Endothelial cell (in vitro differentiated cells): Measurements from ENCODE around the gene SND1. TPM values are rescaled to one million over a fixed set of nuclear protein-coding genes. Genes with fewer than 3 reads are reported as not detected.

Source experiments
- DNase-seq: peaks from one replicate; pipeline ENCODE4 v3.0.0; 2021; ENCODE audit warnings: low spot score
- H3K27ac Mint-ChIP-seq: one replicate; pipeline ENCODE4 v1.8.0; 2021; ENCODE audit warnings: mixed read lengths, inconsistent platforms; ENCODE audit not compliant: unreplicated experiment
- H3K27me3 Mint-ChIP-seq: one replicate; pipeline ENCODE4 v1.8.0; 2021; ENCODE audit warnings: mild to moderate bottlenecking, moderate library complexity, mixed read lengths, inconsistent platforms; ENCODE audit not compliant: unreplicated experiment
- H3K36me3 Mint-ChIP-seq: one replicate; pipeline ENCODE4 v1.8.0; 2021; ENCODE audit warnings: mild to moderate bottlenecking, low read depth, mixed read lengths, inconsistent platforms; ENCODE audit not compliant: unreplicated experiment
- H3K4me1 Mint-ChIP-seq: one replicate; pipeline ENCODE4 v1.8.0; 2021; ENCODE audit warnings: mild to moderate bottlenecking, mixed read lengths, inconsistent platforms; ENCODE audit not compliant: unreplicated experiment
- H3K4me3 Mint-ChIP-seq: one replicate; pipeline ENCODE4 v1.8.0; 2021; ENCODE audit warnings: mild to moderate bottlenecking, mixed read lengths, inconsistent platforms; ENCODE audit not compliant: unreplicated experiment
- H3K9me3 Mint-ChIP-seq: one replicate; pipeline ENCODE4 v1.8.0; 2021; ENCODE audit warnings: mixed read lengths, inconsistent platforms; ENCODE audit not compliant: unreplicated experiment
- CTCF ChIP-seq: fragments of 200-600 bp; sonication (generic); IDR thresholded peaks from one replicate; pipeline ENCODE4 v1.5.0; 2021; ENCODE audit warnings: antibody characterized with exemption; ENCODE audit not compliant: unreplicated experiment
- total RNA-seq: library from RNA; stranded (reverse); fragmentation: NEBNext Ultra II Directional; extraction: Animal tissue kit (Norgen Biotek cat#: 25700); gene quantifications from one replicate; pipeline ENCODE4 v1.2.1, GENCODE V29; 2021; ENCODE audit not compliant: unreplicated experiment

SND1 gene
- total RNA-seq, 1 donor from 2014 or later = 375 TPM

GRCh38 chr7:127618042-127618441, 34.0 kb upstream of the SND1 start, which contains the start of gene PAX4:
Gene PAX4 (minus strand): TSS chr7:127618142. CDS start chr7:127615928, 2,214 bp downstream.
- Mint-ChIP-seq H3K4me1 (peaks cover 13% of the 10 kb centered on the region), H3K4me3 (no peak within 1 kb of the TSS), H3K36me3 (no peaks in the 10 kb centered on the region), H3K27me3 (peaks cover 9% of the 10 kb centered on the region), H3K9me3 (no peaks in the 10 kb centered on the region), H3K27ac (no peak within 1 kb of the TSS)
- DNase-seq = no peak
- no peak for TF ChIP-seq CTCF

DNA sequence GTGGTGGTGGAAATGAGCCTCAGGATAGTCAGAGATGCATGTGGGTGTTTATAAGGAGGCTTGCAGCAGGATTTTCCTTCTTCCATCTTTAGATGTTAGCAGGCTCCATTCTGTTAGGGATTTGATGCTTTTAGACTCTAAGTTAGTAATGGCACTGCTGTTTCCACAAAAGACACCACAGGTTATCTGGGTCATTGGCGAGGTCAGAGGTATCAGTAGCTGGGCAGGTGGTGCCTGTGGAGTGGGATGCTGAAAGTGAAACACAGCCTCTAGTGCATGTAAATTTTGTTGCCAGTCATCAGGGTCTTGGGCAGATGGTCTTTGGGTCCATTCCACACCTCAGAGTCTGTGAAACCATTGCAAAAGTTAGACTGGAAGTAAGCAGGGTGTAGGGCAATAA, 33.2 kb upstream of the SND1 start:
- DNase-seq = no peak
- no peaks in the 10 kb centered on the region for H3K9me3 Mint-ChIP-seq
- H3K27ac Mint-ChIP-seq = no peak overlapping the region
- no peaks in the 10 kb centered on the region for H3K36me3 Mint-ChIP-seq
- no peak for TF ChIP-seq CTCF
- peaks cover 9% of the 10 kb centered on the region for H3K27me3 Mint-ChIP-seq
- peaks cover 13% of the 10 kb centered on the region for H3K4me1 Mint-ChIP-seq
- H3K4me3 Mint-ChIP-seq = no peak overlapping the region

DNA sequence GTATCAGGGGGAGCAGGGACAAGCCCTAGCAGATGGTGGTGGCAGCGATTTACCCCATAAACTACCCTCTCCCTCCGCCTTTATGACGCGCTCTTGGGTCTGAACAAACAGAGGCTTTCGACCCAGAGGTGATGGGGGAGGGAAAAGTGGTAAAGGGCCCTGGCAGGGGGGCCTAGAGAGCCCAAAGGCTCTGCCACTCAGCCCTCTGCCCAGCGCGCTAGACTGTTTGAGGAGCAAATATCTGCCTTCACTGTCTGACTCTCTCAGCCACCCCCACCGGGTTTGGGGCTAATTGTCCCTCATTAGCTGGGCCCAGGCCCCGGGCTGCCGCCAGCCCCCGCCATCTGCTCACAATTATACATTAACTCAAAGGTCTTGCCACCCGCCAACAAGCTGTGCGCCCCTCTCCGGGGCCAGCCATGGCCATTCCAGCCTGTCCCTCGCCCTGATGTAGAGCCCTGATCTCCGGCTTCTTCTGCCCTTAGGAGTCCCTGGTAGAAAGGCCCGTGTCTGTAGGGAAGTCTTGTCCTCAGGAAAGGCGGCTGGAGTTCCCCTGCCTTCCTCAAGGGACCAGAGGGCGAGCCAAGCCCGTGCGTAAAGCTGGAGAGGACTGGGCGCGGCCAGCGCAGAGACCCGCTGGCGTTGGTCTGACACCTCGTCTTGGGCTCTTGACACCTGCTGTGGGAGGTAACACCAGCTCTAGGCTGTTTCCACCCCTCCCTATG, 32.2 kb upstream of the SND1 start:
- TF ChIP-seq CTCF = no peak
- Mint-ChIP-seq H3K9me3 (no peaks in the 10 kb centered on the region), H3K4me3 (peak overlapping the region; percentile 85), H3K27ac (no peak overlapping the region), H3K4me1 (peaks cover 13% of the 10 kb centered on the region), H3K36me3 (no peaks in the 10 kb centered on the region), H3K27me3 (peaks cover 9% of the 10 kb centered on the region)
- peak; percentile 39 for DNase-seq

GRCh38 chr7:127620406-127621233, 31.4 kb upstream of the SND1 start:
- Mint-ChIP-seq H3K27me3 (peaks cover 9% of the 10 kb centered on the region), H3K36me3 (no peaks in the 10 kb centered on the region), H3K27ac (no peak overlapping the region), H3K9me3 (no peaks in the 10 kb centered on the region), H3K4me1 (peaks cover 11% of the 10 kb centered on the region), H3K4me3 (peak overlapping the region; percentile 85)
- DNase-seq = no peak
- no peak for TF ChIP-seq CTCF

- Mint-ChIP-seq H3K27me3 (peaks cover 4% of the 10 kb centered on the region), H3K36me3 (no peaks in the 10 kb centered on the region), H3K27ac (no peak overlapping the region), H3K9me3 (no peaks in the 10 kb centered on the region), H3K4me1 (peaks cover 26% of the 10 kb centered on the region), H3K4me3 (no peak overlapping the region)
- TF ChIP-seq CTCF = no peak
- DNase-seq = no peak
Measured at GRCh38 chr7:127625331-127625730, 26.7 kb upstream of the SND1 start.
